Measurements from ENCODE around the gene MRPS35.

The MRPS35 gene

GRCh38 chr12:27790179-27790578 lies 79.5 kb downstream of the MRPS35 start:
- TF ChIP-seq CTCF (IDR thresholded peaks at IDR 0.05; ENCODE audit: low read depth, low read length, poor library complexity, severe bottlenecking) (no peak), EZH2phosphoT487 (IDR thresholded peaks at IDR 0.05; ENCODE audit: borderline replicate concordance, low read length) (no peak)
- H3K36me3 ChIP-seq (ENCODE audit: control insufficient read depth, low read length): peaks cover 61% of the 10 kb centered on the region
- no peaks in the 10 kb centered on the region for H3K27me3 ChIP-seq (ENCODE audit: control insufficient read depth, low read length)
- H3K9me2 ChIP-seq (replicated peaks; ENCODE audit: control insufficient read depth, low read length): no peaks in the 10 kb centered on the region
- H3K27ac ChIP-seq (ENCODE audit: low read depth, low read length): no peak overlapping the region
- no peaks in the 10 kb centered on the region for H3F3A ChIP-seq (ENCODE audit: control insufficient read depth, insufficient read depth)
- peaks cover 52% of the 10 kb centered on the region for H3K79me2 ChIP-seq (ENCODE audit: control insufficient read depth, low read length)
- H3K4me3 ChIP-seq (ENCODE audit: low read length): no peak overlapping the region
- H3K4me2 ChIP-seq (ENCODE audit: low read length): no peak overlapping the region
- H3K9me3 ChIP-seq (ENCODE audit: control insufficient read depth, insufficient read depth, low read length): no peaks in the 10 kb centered on the region
- H4K20me1 ChIP-seq (ENCODE audit: control insufficient read depth, insufficient read depth, low read depth, low read length): 0 out of 2 replicates have a peak, but pooled peaks cover 3% of the 10 kb centered on the region
- peaks cover 10% of the 10 kb centered on the region for H3K4me1 ChIP-seq (ENCODE audit: control insufficient read depth, low read length)

- Histone ChIP-seq H3K9me2 (replicated peaks; ENCODE audit: control insufficient read depth, low read length) (no peaks in the 10 kb centered on the region), H3F3A (ENCODE audit: control insufficient read depth, insufficient read depth) (no peaks in the 10 kb centered on the region), H4K20me1 (ENCODE audit: control insufficient read depth, insufficient read depth, low read depth, low read length) (0 out of 2 replicates have a peak, but pooled peaks cover 3% of the 10 kb centered on the region), H3K4me1 (ENCODE audit: control insufficient read depth, low read length) (no peaks in the 10 kb centered on the region), H3K27me3 (ENCODE audit: control insufficient read depth, low read length) (no peaks in the 10 kb centered on the region), H3K27ac (ENCODE audit: low read depth, low read length) (no peak overlapping the region), H3K4me2 (ENCODE audit: low read length) (no peak overlapping the region), H3K36me3 (ENCODE audit: control insufficient read depth, low read length) (peaks cover 73% of the 10 kb centered on the region), H3K4me3 (ENCODE audit: low read length) (no peak overlapping the region), H3K79me2 (ENCODE audit: control insufficient read depth, low read length) (peaks cover 10% of the 10 kb centered on the region), H3K9me3 (ENCODE audit: control insufficient read depth, insufficient read depth, low read length) (no peaks in the 10 kb centered on the region)
- TF ChIP-seq EZH2phosphoT487 (IDR thresholded peaks at IDR 0.05; ENCODE audit: borderline replicate concordance, low read length) (no peak), CTCF (IDR thresholded peaks at IDR 0.05; ENCODE audit: low read depth, low read length, poor library complexity, severe bottlenecking) (no peak)
Observed at GRCh38 chr12:27794818-27795584, 84.4 kb downstream of the MRPS35 start.

DNA sequence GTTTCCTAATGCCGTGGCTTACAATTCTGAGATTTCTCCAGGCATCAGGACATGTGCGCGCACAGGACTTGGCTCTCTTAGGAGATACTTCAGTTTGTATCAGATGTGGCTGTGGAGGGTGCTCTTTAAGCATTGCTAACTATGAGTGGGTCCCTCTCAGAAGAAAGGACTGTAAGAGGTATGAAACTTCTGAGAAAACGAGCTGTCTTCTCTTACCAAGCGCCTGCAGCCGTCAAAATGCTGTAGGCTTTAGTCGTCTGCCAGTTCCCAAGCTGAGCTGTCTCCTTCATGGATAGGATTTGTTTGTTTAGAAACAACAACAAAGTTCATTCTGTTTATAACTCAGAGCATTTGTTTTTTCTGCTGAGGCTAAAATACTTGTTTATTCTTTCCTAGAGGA lies 85.5 kb downstream of the MRPS35 start:
- no peak overlapping the region for H3K27ac ChIP-seq (ENCODE audit: low read depth, low read length)
- H3K4me1 ChIP-seq (ENCODE audit: control insufficient read depth, low read length): no peaks in the 10 kb centered on the region
- H3K4me2 ChIP-seq (ENCODE audit: low read length): no peak overlapping the region
- no peak overlapping the region for H3K4me3 ChIP-seq (ENCODE audit: low read length)
- H3F3A ChIP-seq (ENCODE audit: control insufficient read depth, insufficient read depth): no peaks in the 10 kb centered on the region
- H3K36me3 ChIP-seq (ENCODE audit: control insufficient read depth, low read length): peaks cover 66% of the 10 kb centered on the region
- no peaks in the 10 kb centered on the region for H4K20me1 ChIP-seq (ENCODE audit: control insufficient read depth, insufficient read depth, low read depth, low read length)
- no peaks in the 10 kb centered on the region for H3K27me3 ChIP-seq (ENCODE audit: control insufficient read depth, low read length)
- H3K9me3 ChIP-seq (ENCODE audit: control insufficient read depth, insufficient read depth, low read length): no peaks in the 10 kb centered on the region
- H3K9me2 ChIP-seq (replicated peaks; ENCODE audit: control insufficient read depth, low read length): no peaks in the 10 kb centered on the region
- H3K79me2 ChIP-seq (ENCODE audit: control insufficient read depth, low read length): peaks cover 1% of the 10 kb centered on the region; the same call in 1 of the 2 replicates
- TF ChIP-seq EZH2phosphoT487 (IDR thresholded peaks at IDR 0.05; ENCODE audit: borderline replicate concordance, low read length) (no peak), CTCF (IDR thresholded peaks at IDR 0.05; ENCODE audit: low read depth, low read length, poor library complexity, severe bottlenecking) (no peak)
